ENCODE results near the gene ERRFI1.
"Not testable (repeated sequence)": the region's sequence is repeated elsewhere in the genome, so short reads cannot be mapped to it uniquely, and the experiment has no call there.

DNA sequence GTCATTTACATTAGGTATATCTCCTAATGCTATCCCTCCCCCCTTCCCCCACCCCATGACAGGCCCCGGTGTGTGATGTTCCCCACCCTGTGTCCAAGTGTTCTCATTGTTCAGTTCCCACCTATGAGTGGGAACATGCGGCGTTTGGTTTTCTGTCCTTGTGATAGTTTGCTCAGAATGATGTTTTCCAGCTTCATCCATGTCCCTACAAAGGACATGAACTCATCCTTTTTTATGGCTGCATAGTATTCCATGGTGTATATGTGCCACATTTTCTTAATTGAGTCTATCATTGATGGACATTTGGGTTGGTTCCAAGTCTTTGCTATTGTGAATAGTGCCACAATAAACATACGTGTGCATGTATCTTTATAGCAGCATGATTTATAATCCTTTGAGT is 23.1 kb upstream of the ERRFI1 start:
- TF ChIP-seq, protein P1, sequence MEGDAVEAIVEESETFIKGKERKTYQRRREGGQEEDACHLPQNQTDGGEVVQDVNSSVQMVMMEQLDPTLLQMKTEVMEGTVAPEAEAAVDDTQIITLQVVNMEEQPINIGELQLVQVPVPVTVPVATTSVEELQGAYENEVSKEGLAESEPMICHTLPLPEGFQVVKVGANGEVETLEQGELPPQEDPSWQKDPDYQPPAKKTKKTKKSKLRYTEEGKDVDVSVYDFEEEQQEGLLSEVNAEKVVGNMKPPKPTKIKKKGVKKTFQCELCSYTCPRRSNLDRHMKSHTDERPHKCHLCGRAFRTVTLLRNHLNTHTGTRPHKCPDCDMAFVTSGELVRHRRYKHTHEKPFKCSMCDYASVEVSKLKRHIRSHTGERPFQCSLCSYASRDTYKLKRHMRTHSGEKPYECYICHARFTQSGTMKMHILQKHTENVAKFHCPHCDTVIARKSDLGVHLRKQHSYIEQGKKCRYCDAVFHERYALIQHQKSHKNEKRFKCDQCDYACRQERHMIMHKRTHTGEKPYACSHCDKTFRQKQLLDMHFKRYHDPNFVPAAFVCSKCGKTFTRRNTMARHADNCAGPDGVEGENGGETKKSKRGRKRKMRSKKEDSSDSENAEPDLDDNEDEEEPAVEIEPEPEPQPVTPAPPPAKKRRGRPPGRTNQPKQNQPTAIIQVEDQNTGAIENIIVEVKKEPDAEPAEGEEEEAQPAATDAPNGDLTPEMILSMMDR (IDR thresholded peaks at IDR 0.05; ENCODE audit: poor library complexity) = not testable (repeated sequence)
- not testable (repeated sequence) for TF ChIP-seq EZH2 (IDR thresholded peaks at IDR 0.05; ENCODE audit: borderline replicate concordance)

Measured in hepatocyte (in vitro differentiated cells).